ENCODE measurements around the gene VLDLR.

Gene VLDLR

DNA sequence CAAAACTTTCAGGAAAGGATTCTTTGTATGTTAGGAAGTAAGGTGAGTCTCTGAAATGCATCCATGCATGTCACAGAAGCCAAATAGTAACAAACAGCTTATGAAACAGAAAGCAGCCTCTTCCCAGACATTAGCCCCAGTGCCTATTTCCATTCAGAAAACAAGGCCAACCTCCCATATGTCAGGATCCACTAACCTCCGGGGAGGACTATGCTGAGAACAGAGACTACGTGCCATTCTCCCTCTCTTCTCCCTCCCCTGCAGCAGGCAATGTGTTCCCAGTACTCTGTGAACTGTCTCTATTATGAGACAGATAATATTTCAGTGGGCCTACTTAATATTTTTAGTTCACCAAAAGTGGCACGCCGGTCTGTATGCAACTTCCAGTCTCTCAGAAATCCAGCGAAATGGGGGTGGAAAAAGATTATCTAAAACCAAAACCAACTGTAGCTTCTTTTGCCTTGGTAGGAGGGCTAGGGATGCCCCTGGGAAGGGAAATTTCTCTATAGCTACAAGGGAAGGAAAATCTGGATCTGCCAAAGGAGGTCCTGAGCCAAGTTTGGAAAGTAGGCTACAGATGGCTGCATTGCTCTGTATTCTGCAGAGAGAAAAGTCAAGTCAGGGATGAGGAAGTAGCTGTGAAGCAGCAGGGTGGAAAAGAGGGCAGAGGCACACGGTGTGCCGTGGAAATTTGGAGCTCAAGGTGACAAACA lies 42.0 kb downstream of the VLDLR start:
- no peaks in the 10 kb centered on the region for H3K27me3 Mint-ChIP-seq
- H3K36me3 Mint-ChIP-seq: no peaks in the 10 kb centered on the region
- CTCF ChIA-PET: interaction anchor here (2.0 kb wide), 1 partner anchor 65 kb away, joined by 6 read pairs; no protein-coding TSS in a partner anchor
- peaks cover 3% of the 10 kb centered on the region for H3K9me3 Mint-ChIP-seq
- H3K4me3 Mint-ChIP-seq: no peak overlapping the region
- no peaks in the 10 kb centered on the region for H3K4me1 Mint-ChIP-seq
- no peak overlapping the region for H3K27ac Mint-ChIP-seq
- no peak for DNase-seq

GRCh38 chr9:2664174-2665065 lies 42.8 kb downstream of the VLDLR start:
- H3K36me3 Mint-ChIP-seq: no peaks in the 10 kb centered on the region
- H3K4me3 Mint-ChIP-seq: no peak overlapping the region
- H3K27me3 Mint-ChIP-seq: no peaks in the 10 kb centered on the region
- H3K4me1 Mint-ChIP-seq: no peaks in the 10 kb centered on the region
- H3K27ac Mint-ChIP-seq: no peak overlapping the region
- DNase-seq: no peak
- H3K9me3 Mint-ChIP-seq: peaks cover 3% of the 10 kb centered on the region
- CTCF ChIA-PET: interaction anchor here (0.7 to 2.0 kb wide), 3 partner anchors 64 to 239 kb away, joined by 3 to 6 read pairs (median 3); no protein-coding TSS in a partner anchor

DNA sequence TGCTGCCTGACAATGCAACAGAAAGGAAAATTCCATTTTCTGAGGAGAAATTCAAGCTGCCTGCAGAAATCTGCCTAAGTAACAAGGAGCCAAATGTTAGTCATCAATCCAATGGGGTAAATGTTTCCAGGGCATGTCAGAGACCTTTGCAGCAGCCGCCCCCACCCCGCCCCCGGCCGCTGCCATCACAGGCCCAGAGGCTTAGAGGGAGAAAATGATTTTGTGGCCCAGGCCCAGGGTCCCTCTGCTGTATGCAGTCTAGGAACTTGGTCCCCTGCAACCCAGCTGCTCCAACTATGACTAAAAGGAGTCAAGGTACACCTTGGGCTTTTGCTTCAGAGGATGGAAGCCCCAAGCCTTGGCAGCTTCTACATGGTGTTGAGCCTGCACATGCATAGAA lies 45.0 kb downstream of the VLDLR start:
- Mint-ChIP-seq H3K4me1 (no peaks in the 10 kb centered on the region), H3K27me3 (no peaks in the 10 kb centered on the region), H3K9me3 (peaks cover 3% of the 10 kb centered on the region), H3K36me3 (no peaks in the 10 kb centered on the region), H3K4me3 (no peak overlapping the region), H3K27ac (no peak overlapping the region)
- no peak for DNase-seq
- CTCF ChIA-PET: no interaction called here

GRCh38 chr9:2673161-2673560 lies 51.6 kb downstream of the VLDLR start:
- CTCF ChIA-PET: no interaction called here
- Mint-ChIP-seq H3K36me3 (no peaks in the 10 kb centered on the region), H3K9me3 (no peaks in the 10 kb centered on the region), H3K27ac (no peak overlapping the region), H3K27me3 (no peaks in the 10 kb centered on the region), H3K4me3 (no peak overlapping the region), H3K4me1 (no peaks in the 10 kb centered on the region)
- no peak for DNase-seq

GRCh38 chr9:2674141-2674824 lies 52.7 kb downstream of the VLDLR start:
- CTCF ChIA-PET: no interaction called here

GRCh38 chr9:2675834-2676233 lies 54.2 kb downstream of the VLDLR start:
- H3K27me3 Mint-ChIP-seq: no peaks in the 10 kb centered on the region
- no peak for DNase-seq

More at GRCh38 chr9:2674141-2674824, 52.7 kb downstream of the VLDLR start:
- Mint-ChIP-seq H3K27me3 (no peaks in the 10 kb centered on the region), H3K4me3 (no peak overlapping the region), H3K36me3 (no peaks in the 10 kb centered on the region), H3K27ac (no peak overlapping the region), H3K9me3 (no peaks in the 10 kb centered on the region), H3K4me1 (no peaks in the 10 kb centered on the region)
- DNase-seq: no peak

DNA sequence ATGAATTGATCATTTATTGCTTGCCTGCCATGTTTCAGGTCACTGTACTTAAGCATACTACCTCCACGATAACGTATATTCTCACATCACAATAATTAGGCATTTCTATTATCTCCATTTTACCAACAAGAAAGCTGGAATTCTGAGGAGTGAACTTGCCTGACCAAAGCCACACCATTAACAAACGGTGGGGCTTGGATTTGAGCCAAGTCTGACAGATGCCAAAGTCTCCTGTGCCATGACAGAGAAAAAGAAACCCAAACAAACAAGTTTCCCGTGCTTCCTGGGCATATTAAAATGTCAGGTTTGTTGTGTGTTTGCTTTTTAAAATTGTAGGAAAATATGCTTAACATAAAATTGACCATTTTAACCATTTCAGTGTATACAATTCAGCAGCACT lies 54.9 kb downstream of the VLDLR start:
- Mint-ChIP-seq H3K4me3 (no peak overlapping the region), H3K27ac (no peak overlapping the region), H3K27me3 (no peaks in the 10 kb centered on the region), H3K4me1 (no peaks in the 10 kb centered on the region), H3K36me3 (no peaks in the 10 kb centered on the region), H3K9me3 (no peaks in the 10 kb centered on the region)
- DNase-seq: no peak
- CTCF ChIA-PET: no interaction called here

More at GRCh38 chr9:2675834-2676233, 54.2 kb downstream of the VLDLR start:
- Mint-ChIP-seq H3K27ac (no peak overlapping the region), H3K9me3 (no peaks in the 10 kb centered on the region), H3K4me1 (no peaks in the 10 kb centered on the region), H3K4me3 (no peak overlapping the region), H3K36me3 (no peaks in the 10 kb centered on the region)
- CTCF ChIA-PET: no interaction called here

- Mint-ChIP-seq H3K27ac (no peak overlapping the region), H3K9me3 (no peaks in the 10 kb centered on the region), H3K27me3 (no peaks in the 10 kb centered on the region), H3K36me3 (no peaks in the 10 kb centered on the region), H3K4me1 (no peaks in the 10 kb centered on the region), H3K4me3 (no peak overlapping the region)
- DNase-seq: no peak
- CTCF ChIA-PET: no interaction called here
Measured at GRCh38 chr9:2677915-2678889, 56.6 kb downstream of the VLDLR start.

- Mint-ChIP-seq H3K27me3 (no peaks in the 10 kb centered on the region), H3K27ac (no peak overlapping the region), H3K9me3 (no peaks in the 10 kb centered on the region), H3K4me1 (no peaks in the 10 kb centered on the region), H3K36me3 (no peaks in the 10 kb centered on the region), H3K4me3 (no peak overlapping the region)
- no peak for DNase-seq
- CTCF ChIA-PET: no interaction called here
Measured at GRCh38 chr9:2679011-2679410, 57.4 kb downstream of the VLDLR start.

DNA sequence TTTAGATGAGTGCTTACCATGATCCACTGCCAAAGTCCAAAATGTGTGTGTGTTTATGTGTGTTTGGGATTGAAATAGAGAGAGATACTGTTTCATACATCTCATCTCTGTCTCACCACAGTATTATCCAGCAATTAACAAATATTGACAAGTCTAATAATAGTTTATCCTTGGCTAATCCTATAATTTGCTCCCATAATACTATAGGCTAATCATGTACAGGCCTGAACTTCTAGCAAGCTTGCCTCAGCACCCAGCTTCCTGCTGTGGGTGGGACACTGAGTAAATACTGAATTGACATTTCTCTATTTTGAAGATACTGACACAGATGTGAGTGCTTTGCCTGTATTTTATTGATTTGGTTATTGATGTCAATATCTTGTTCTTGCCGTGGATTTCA lies 60.4 kb downstream of the VLDLR start:
- Mint-ChIP-seq H3K9me3 (no peaks in the 10 kb centered on the region), H3K27ac (no peak overlapping the region), H3K4me3 (no peak overlapping the region), H3K27me3 (no peaks in the 10 kb centered on the region), H3K36me3 (no peaks in the 10 kb centered on the region), H3K4me1 (no peaks in the 10 kb centered on the region)
- no peak for DNase-seq
- CTCF ChIA-PET: no interaction called here

DNA sequence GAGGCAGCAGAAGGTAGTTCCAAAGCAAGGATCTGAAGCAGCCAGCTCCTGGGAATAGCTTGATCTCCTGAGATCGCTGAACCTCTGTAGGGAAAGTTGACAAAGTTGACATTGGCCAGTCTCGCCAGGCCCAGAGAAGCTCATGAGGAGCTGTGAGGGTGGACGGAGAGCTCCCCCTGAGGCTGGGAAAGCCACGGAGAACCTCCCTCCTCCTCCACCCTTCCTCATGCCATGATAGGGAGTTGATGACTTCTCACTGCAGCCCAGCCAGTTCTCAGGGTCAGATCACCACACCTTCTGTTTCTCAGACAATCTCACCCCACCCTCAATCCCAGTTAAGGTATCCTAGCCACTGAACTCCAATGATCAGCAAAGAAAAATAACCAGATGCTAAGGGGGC lies 65.3 kb downstream of the VLDLR start:
- H3K27ac Mint-ChIP-seq: no peak overlapping the region
- H3K36me3 Mint-ChIP-seq: no peaks in the 10 kb centered on the region
- no peaks in the 10 kb centered on the region for H3K27me3 Mint-ChIP-seq
- no peaks in the 10 kb centered on the region for H3K9me3 Mint-ChIP-seq
- H3K4me1 Mint-ChIP-seq: no peaks in the 10 kb centered on the region
- H3K4me3 Mint-ChIP-seq: no peak overlapping the region
- CTCF ChIA-PET: interaction anchor here (0.7 kb wide), 1 partner anchor 16 kb away, joined by 3 read pairs; no protein-coding TSS in a partner anchor
- no peak for DNase-seq

- Mint-ChIP-seq H3K9me3 (no peaks in the 10 kb centered on the region), H3K36me3 (no peaks in the 10 kb centered on the region), H3K4me1 (no peaks in the 10 kb centered on the region), H3K4me3 (no peak overlapping the region), H3K27ac (no peak overlapping the region), H3K27me3 (no peaks in the 10 kb centered on the region)
- no peak for DNase-seq
- CTCF ChIA-PET: no interaction called here
Measured at GRCh38 chr9:2688636-2689035, 67.0 kb downstream of the VLDLR start.

- no peak overlapping the region for H3K4me3 Mint-ChIP-seq
- H3K27me3 Mint-ChIP-seq: no peaks in the 10 kb centered on the region
- CTCF ChIA-PET: no interaction called here
- H3K9me3 Mint-ChIP-seq: no peaks in the 10 kb centered on the region
- H3K36me3 Mint-ChIP-seq: no peaks in the 10 kb centered on the region
- DNase-seq: no peak
- no peaks in the 10 kb centered on the region for H3K4me1 Mint-ChIP-seq
- no peak overlapping the region for H3K27ac Mint-ChIP-seq
Measured at GRCh38 chr9:2691212-2691611, 69.6 kb downstream of the VLDLR start.

- DNase-seq: no peak
- no peaks in the 10 kb centered on the region for H3K9me3 Mint-ChIP-seq
- CTCF ChIA-PET: no interaction called here
- H3K4me1 Mint-ChIP-seq: no peaks in the 10 kb centered on the region
- H3K36me3 Mint-ChIP-seq: no peaks in the 10 kb centered on the region
- no peak overlapping the region for H3K4me3 Mint-ChIP-seq
- H3K27me3 Mint-ChIP-seq: no peaks in the 10 kb centered on the region
- no peak overlapping the region for H3K27ac Mint-ChIP-seq
Measured at GRCh38 chr9:2691626-2692025, 70.0 kb downstream of the VLDLR start.

Data from activated naive CD4-positive, alpha-beta T cell treated with anti-CD3 and anti-CD28 coated beads, Interleukin-2, amount 10 ng/mL, durations not matched to agents 7 days and 5 days (primary cell).